SK-N-SH (cell line): ENCODE results near the gene KMT2E. TPM values are rescaled to one million over a fixed set of nuclear protein-coding genes. Genes with fewer than 3 reads are reported as not detected.

Experiments
- CTCF ChIA-PET: fragments of 300-600, 350-600 bp; formaldehyde crosslinking; extraction: SDS; loops from one replicate; lab custom pipeline; 2021; lab: Yijun Ruan, JAX
- POLR2A ChIA-PET: fragments of 350-600 bp; sonication (Branson Sonifier 250); formaldehyde crosslinking; extraction: SDS; loops from one replicate; lab custom pipeline; 2020; ENCODE audit warnings: antibody characterized with exemption, inconsistent platforms; lab: Yijun Ruan, JAX
- DNase-seq: peaks from one replicate; pipeline ENCODE4 v3.0.0; 2012
- H2AFZ ChIP-seq: fragments of 200-600 bp; sonication (generic); 2 replicates; pipeline ENCODE4 v1.8.1; 2016; ENCODE audit warnings: antibody characterized with exemption, mild to moderate bottlenecking, low read depth
- H3F3A ChIP-seq: fragments of 200-600 bp; sonication (generic); replicated peaks from 2 replicates; pipeline ENCODE3; 2016; ENCODE audit warnings: antibody characterized with exemption, mild to moderate bottlenecking; ENCODE audit not compliant: insufficient read depth
- H3K27ac ChIP-seq, 2 experiments: fragments of 200-500 bp in 1 of 2; fragments of 200-600 bp in 1 of 2; sonication (Bioruptor generic) in 1 of 2; sonication (generic), shearing (Covaris generic) in 1 of 2; 2 replicates each; pipeline versions ENCODE4 v1.5.1 to v1.6.1; 2014 to 2016; ENCODE audit warnings: low read depth in 2 of 2, inconsistent platforms in 1 of 2, low read length in 1 of 2, mild to moderate bottlenecking in 1 of 2, mixed read lengths in 1 of 2
- H3K27me3 ChIP-seq: fragments of 200-600 bp; sonication (generic), shearing (Covaris generic); 2 replicates; pipeline ENCODE4 v1.6.1; 2016; ENCODE audit warnings: mixed run types; ENCODE audit not compliant: insufficient read depth
- H3K36me3 ChIP-seq, 2 experiments: fragments of 200-500 bp in 1 of 2; fragments of 200-600 bp in 1 of 2; sonication (Bioruptor generic) in 1 of 2; sonication (generic) in 1 of 2; replicated peaks in 1 of 2; 2 replicates each; pipeline versions ENCODE3 to v1.5.1; 2014 to 2016; ENCODE audit warnings: low read length in 1 of 2, mild to moderate bottlenecking in 1 of 2; ENCODE audit not compliant: insufficient read depth in 2 of 2, control insufficient read depth in 1 of 2
- H3K4me1 ChIP-seq, 2 experiments: fragments of 200-500 bp in 1 of 2; fragments of 200-600 bp in 1 of 2; sonication (Bioruptor generic) in 1 of 2; sonication (generic), shearing (Covaris generic) in 1 of 2; 2 replicates each; pipeline versions ENCODE4 v1.5.1 to v1.6.1; 2014 to 2016; ENCODE audit warnings: low read depth in 1 of 2, low read length in 1 of 2, mixed run types in 1 of 2; ENCODE audit not compliant: insufficient read depth in 2 of 2, control insufficient read depth in 1 of 2
- H3K4me2 ChIP-seq: fragments of 200-600 bp; sonication (generic), shearing (Covaris generic); 2 replicates; pipeline ENCODE4 v1.6.1; 2017; ENCODE audit warnings: mixed run types
- H3K4me3 ChIP-seq, 2 experiments: fragments of 200-500 bp in 1 of 2; fragments of 200-600 bp in 1 of 2; sonication (Bioruptor generic) in 1 of 2; sonication (generic), shearing (Covaris generic) in 1 of 2; 2 replicates each; pipeline versions ENCODE4 v1.5.1 to v1.8.1; 2014 to 2016; ENCODE audit warnings: low read depth in 2 of 2, inconsistent platforms in 1 of 2, low read length in 1 of 2, mild to moderate bottlenecking in 1 of 2, mixed read lengths in 1 of 2, moderate library complexity in 1 of 2
- H3K79me2 ChIP-seq: fragments of 200-600 bp; sonication (generic); 2 replicates; pipeline ENCODE4 v1.8.1; 2017; ENCODE audit warnings: mild to moderate bottlenecking; ENCODE audit not compliant: insufficient read depth
- H3K9ac ChIP-seq: fragments of 200-600 bp; sonication (generic); 2 replicates; pipeline ENCODE4 v1.6.1; 2017; ENCODE audit warnings: mixed run types
- H3K9me2 ChIP-seq: fragments of 200-600 bp; sonication (generic); 2 replicates; pipeline ENCODE4 v1.6.1; 2017; ENCODE audit warnings: mixed run types
- H3K9me3 ChIP-seq: fragments of 200-600 bp; sonication (generic); 2 replicates; pipeline ENCODE4 v1.6.1; 2017; ENCODE audit warnings: mixed run types, mild to moderate bottlenecking, moderate library complexity
- H4K20me1 ChIP-seq: fragments of 200-600 bp; sonication (generic); 2 replicates; pipeline ENCODE4 v1.6.1; 2017; ENCODE audit warnings: mild to moderate bottlenecking, mixed run types; ENCODE audit not compliant: insufficient read depth
- EP300 ChIP-seq, 2 experiments: IDR thresholded peaks; 2 replicates each; pipeline versions ENCODE4 v1.4.0 to v1.6.1; 2012; ENCODE audit warnings: borderline replicate concordance in 1 of 2, low read depth in 1 of 2, low read length in 1 of 2
- EZH2phosphoT487 ChIP-seq: fragments of 200-600 bp; sonication (generic); IDR thresholded peaks from 2 replicates; pipeline ENCODE4 v1.6.1; 2017; ENCODE audit warnings: low read depth, mixed run types, mild to moderate bottlenecking, antibody characterized with exemption, moderate library complexity, borderline replicate concordance
- FOXM1 ChIP-seq: IDR thresholded peaks from 2 replicates; pipeline ENCODE4 v1.4.0; 2012; ENCODE audit warnings: low read depth, mild to moderate bottlenecking
- NRF1 ChIP-seq: IDR thresholded peaks from 2 replicates; pipeline ENCODE4 v1.6.1; 2012; ENCODE audit warnings: low read depth, mild to moderate bottlenecking, low read length
- PBX3 ChIP-seq: IDR thresholded peaks from 2 replicates; pipeline ENCODE4; 2012
- RCOR1 ChIP-seq: fragments of 150-350 bp; IDR thresholded peaks from 2 replicates; pipeline ENCODE4 v1.6.1; 2017; ENCODE audit warnings: antibody characterized with exemption, low read length
- USF2 ChIP-seq: fragments of 150-350 bp; IDR thresholded peaks from 2 replicates; pipeline ENCODE4 v1.6.1; 2017; ENCODE audit warnings: antibody characterized with exemption, low read length, low read depth, borderline replicate concordance
- ZBTB33 ChIP-seq: IDR thresholded peaks from 2 replicates; pipeline ENCODE4 v1.4.0; 2012; ENCODE audit warnings: low read depth, borderline replicate concordance
- WGBS: methylation state at CpG from one replicate; pipeline ENCODE4 v1.1.6; 2017; ENCODE audit warnings: low lambda C conversion rate; 5-methylcytosine and 5-hydroxymethylcytosine counted together
- polyA plus RNA-seq, 3 experiments: library from polyadenylated mRNA; depleted of rRNA; stranded (reverse); fragments of >200 nt; gene quantifications; 2 replicates each; pipeline ENCODE4 v1.2.3, GENCODE V29; 2012
- TF ChIP-seq, protein P1 (sequence below): fragments of 200-600 bp; sonication (generic); IDR thresholded peaks from 2 replicates; pipeline ENCODE4 v1.6.1; 2017; ENCODE audit warnings: antibody characterized with exemption, mild to moderate bottlenecking, moderate library complexity

Gene KMT2E
- polyA plus RNA-seq, 1 of the 3 experiments (the other 2 are of a cell fraction): 6.4 TPM

DNA sequence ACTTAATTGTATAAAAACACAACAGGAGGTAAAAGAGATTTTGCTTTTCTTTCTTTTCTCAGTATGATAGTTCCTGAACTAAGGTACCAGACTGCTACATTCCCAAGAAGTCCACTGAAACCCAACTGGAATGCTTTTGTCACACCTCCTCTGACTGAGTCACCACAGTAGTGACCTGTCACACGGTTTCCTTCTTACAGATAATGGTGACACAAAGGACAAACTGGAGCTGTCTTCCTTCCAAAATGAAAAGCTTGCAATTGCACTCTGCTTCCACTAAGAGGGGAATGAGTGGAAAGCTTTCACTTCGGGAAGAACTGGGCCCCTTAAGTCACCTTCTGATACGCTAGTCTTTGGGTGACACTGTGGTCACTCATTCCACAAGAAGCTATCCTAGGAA lies 122.2 kb downstream of the KMT2E start:
- no peak overlapping the region for H3K4me3 ChIP-seq
- no peaks in the 10 kb centered on the region for H3F3A ChIP-seq
- 79% methylated on average over 3 of the region's 3 CpGs for WGBS
- no peaks in the 10 kb centered on the region; a peak in 1 of 4 replicates for H3K4me1 ChIP-seq
- H3K4me2 ChIP-seq: no peak overlapping the region
- no peak overlapping the region for H3K27ac ChIP-seq
- peaks cover 37 to 38% of the 10 kb centered on the region in 2 experiments for H3K36me3 ChIP-seq
- ChIA-PET CTCF (interaction anchor here (0.7 to 2.0 kb wide), 5 partner anchors 10 to 201 kb away, joined by 3 to 7 read pairs (median 5); no protein-coding TSS in a partner anchor), POLR2A (no interaction called here)
- no peak overlapping the region for H2AFZ ChIP-seq
- H3K9me3 ChIP-seq: no peaks in the 10 kb centered on the region
- H3K9ac ChIP-seq: no peak overlapping the region
- no peak for DNase-seq
- no peaks in the 10 kb centered on the region for H3K9me2 ChIP-seq
- H4K20me1 ChIP-seq: peaks cover 35% of the 10 kb centered on the region; the same call in 1 of the 2 replicates
- H3K27me3 ChIP-seq: no peaks in the 10 kb centered on the region
- TF ChIP-seq, protein P1, sequence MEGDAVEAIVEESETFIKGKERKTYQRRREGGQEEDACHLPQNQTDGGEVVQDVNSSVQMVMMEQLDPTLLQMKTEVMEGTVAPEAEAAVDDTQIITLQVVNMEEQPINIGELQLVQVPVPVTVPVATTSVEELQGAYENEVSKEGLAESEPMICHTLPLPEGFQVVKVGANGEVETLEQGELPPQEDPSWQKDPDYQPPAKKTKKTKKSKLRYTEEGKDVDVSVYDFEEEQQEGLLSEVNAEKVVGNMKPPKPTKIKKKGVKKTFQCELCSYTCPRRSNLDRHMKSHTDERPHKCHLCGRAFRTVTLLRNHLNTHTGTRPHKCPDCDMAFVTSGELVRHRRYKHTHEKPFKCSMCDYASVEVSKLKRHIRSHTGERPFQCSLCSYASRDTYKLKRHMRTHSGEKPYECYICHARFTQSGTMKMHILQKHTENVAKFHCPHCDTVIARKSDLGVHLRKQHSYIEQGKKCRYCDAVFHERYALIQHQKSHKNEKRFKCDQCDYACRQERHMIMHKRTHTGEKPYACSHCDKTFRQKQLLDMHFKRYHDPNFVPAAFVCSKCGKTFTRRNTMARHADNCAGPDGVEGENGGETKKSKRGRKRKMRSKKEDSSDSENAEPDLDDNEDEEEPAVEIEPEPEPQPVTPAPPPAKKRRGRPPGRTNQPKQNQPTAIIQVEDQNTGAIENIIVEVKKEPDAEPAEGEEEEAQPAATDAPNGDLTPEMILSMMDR: peak; percentile 38; the same call in 1 of the 2 replicates
- TF ChIP-seq NRF1: no peak
- H3K79me2 ChIP-seq: peaks cover 55% of the 10 kb centered on the region

DNA sequence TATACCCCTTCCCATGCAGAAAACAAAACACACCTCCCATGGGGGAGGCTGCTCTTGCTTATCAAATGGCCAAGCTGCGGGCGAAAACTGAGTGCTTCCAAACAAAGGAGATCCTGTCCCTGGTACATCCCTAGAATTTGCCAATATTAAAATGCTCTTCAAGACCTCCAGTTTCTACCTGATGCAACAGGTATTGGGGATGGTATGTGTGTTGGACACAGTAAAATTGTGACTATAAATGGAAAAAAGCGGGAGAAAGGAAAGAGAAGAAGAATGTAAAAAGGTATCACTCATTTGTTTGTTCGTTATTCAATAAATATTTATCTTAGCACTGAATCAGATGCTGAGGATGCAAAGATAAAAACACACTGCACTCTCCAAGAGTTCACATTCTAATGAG lies 123.9 kb downstream of the KMT2E start:
- Histone ChIP-seq H3K79me2 (peaks cover 55% of the 10 kb centered on the region), H3F3A (peaks cover 6% of the 10 kb centered on the region), H3K4me3 (no peak overlapping the region), H3K36me3 (peaks cover 41 to 42% of the 10 kb centered on the region in 2 experiments), H3K4me2 (no peak overlapping the region), H3K27me3 (no peaks in the 10 kb centered on the region), H2AFZ (no peak overlapping the region), H3K9ac (no peak overlapping the region), H3K9me2 (no peaks in the 10 kb centered on the region), H4K20me1 (peaks cover 35% of the 10 kb centered on the region; the same call in 1 of the 2 replicates), H3K9me3 (no peaks in the 10 kb centered on the region), H3K4me1 (no peaks in the 10 kb centered on the region), H3K27ac (no peak overlapping the region)
- TF ChIP-seq FOXM1: no peak
- no peak for TF ChIP-seq ZBTB33
- no peak for TF ChIP-seq RCOR1
- TF ChIP-seq USF2: no peak
- no peak for TF ChIP-seq PBX3
- no peak for TF ChIP-seq EP300 (IDR thresholded peaks at IDR 0.05; ENCODE audit: borderline replicate concordance in 1 of 2, low read depth in 1 of 2, low read length in 1 of 2)
- TF ChIP-seq EZH2phosphoT487: no peak
- CTCF ChIA-PET: interaction anchor here (0.7 to 2.0 kb wide), 4 partner anchors 8 to 53 kb away, joined by 3 to 7 read pairs (median 3); no protein-coding TSS in a partner anchor
- POLR2A ChIA-PET: no interaction called here
- DNase-seq: no peak
- WGBS: 91% methylated on average over 4 of the region's 4 CpGs
